Astrocyte of the hippocampus (primary cell): Measurements from ENCODE around the gene PLEKHA5.
A peak's percentile ranks its signal among the peaks of the same experiment; 100 is the strongest.

Source experiments
- DNase-seq: peaks from one replicate; pipeline ENCODE4 v3.0.0; 2011; ENCODE audit warnings: low read depth, low spot score

PLEKHA5 gene

GRCh38 chr12:19127270-19127669 is 2.3 kb upstream of the PLEKHA5 start:
- DNase-seq, result no peak

- no peak for DNase-seq
These were observed 1.0 kb upstream of the PLEKHA5 start for GRCh38 chr12:19128485-19128884.

- no peak for DNase-seq
These were observed 429 bp upstream of the PLEKHA5 start for GRCh38 chr12:19129122-19129485.

GRCh38 chr12:19130224-19131024 is 891 bp downstream of the PLEKHA5 start:
- peak; percentile 63 for DNase-seq

- peak; percentile 61 for DNase-seq
These were observed 1.5 kb downstream of the PLEKHA5 start for GRCh38 chr12:19131025-19131444.

GRCh38 chr12:19138551-19138950 is 9.0 kb downstream of the PLEKHA5 start:
- DNase-seq, result no peak

- DNase-seq, result no peak
These were observed 9.4 kb downstream of the PLEKHA5 start for GRCh38 chr12:19138956-19139355.

- no peak for DNase-seq
These were observed 10.2 kb downstream of the PLEKHA5 start for GRCh38 chr12:19139615-19140194.

- DNase-seq, result peak; percentile 21
These were observed 11.1 kb downstream of the PLEKHA5 start for GRCh38 chr12:19140381-19141236.

- DNase-seq, result no peak
These were observed 13.0 kb downstream of the PLEKHA5 start for GRCh38 chr12:19142499-19142898.

- no peak for DNase-seq
These were observed 14.8 kb downstream of the PLEKHA5 start for GRCh38 chr12:19144287-19144686.

- no peak for DNase-seq
These were observed 15.5 kb downstream of the PLEKHA5 start for GRCh38 chr12:19144985-19145384.

GRCh38 chr12:19148860-19149259 is 19.3 kb downstream of the PLEKHA5 start:
- no peak for DNase-seq

GRCh38 chr12:19150273-19150900 is 20.9 kb downstream of the PLEKHA5 start:
- peak; percentile 78 for DNase-seq

- DNase-seq, result peak; percentile 56
These were observed 21.8 kb downstream of the PLEKHA5 start for GRCh38 chr12:19151298-19151697.

GRCh38 chr12:19153396-19153795 is 23.9 kb downstream of the PLEKHA5 start:
- DNase-seq, result no peak

GRCh38 chr12:19154686-19155085 is 25.2 kb downstream of the PLEKHA5 start:
- DNase-seq, result no peak

- DNase-seq, result no peak
These were observed 26.6 kb downstream of the PLEKHA5 start for GRCh38 chr12:19155981-19156734.

- no peak for DNase-seq
These were observed 29.4 kb downstream of the PLEKHA5 start for GRCh38 chr12:19158923-19159322.

- no peak for DNase-seq
These were observed 31.7 kb downstream of the PLEKHA5 start for GRCh38 chr12:19161216-19161615.

GRCh38 chr12:19165451-19165850 is 35.9 kb downstream of the PLEKHA5 start:
- DNase-seq, result no peak
